Fibroblast of peridontal ligament (primary cell): Measurements from ENCODE around the gene RAN.
"Not testable (repeated sequence)": the region's sequence is repeated elsewhere in the genome, so short reads cannot be mapped to it uniquely, and the experiment has no call there.

Source experiments
- DNase-seq: peaks from one replicate; pipeline ENCODE4 v3.0.0-alpha.2; 2010; ENCODE audit errors: extremely low read depth

Gene RAN

GRCh38 chr12:130871286-130872178, at the start of gene RAN:
RAN (plus strand) TSS chr12:130872066; CDS start chr12:130872594, 528 bp downstream.
- peak; percentile 87 for DNase-seq

- DNase-seq = no peak
Measured at GRCh38 chr12:130825771-130826150, 46.1 kb upstream of the RAN start.

GRCh38 chr12:130826151-130826801, 45.6 kb upstream of the RAN start:
- peak; percentile 49 for DNase-seq

GRCh38 chr12:130827432-130827831, 44.4 kb upstream of the RAN start:
- peak; percentile 57 for DNase-seq

GRCh38 chr12:130828895-130829294, 43.0 kb upstream of the RAN start:
- DNase-seq = no peak

- no peak for DNase-seq
Measured at GRCh38 chr12:130829391-130830245, 42.2 kb upstream of the RAN start.

- no peak for DNase-seq
Measured at GRCh38 chr12:130830246-130830551, 41.7 kb upstream of the RAN start.

- DNase-seq = no peak
Measured at GRCh38 chr12:130831246-130831645, 40.6 kb upstream of the RAN start.

- no peak for DNase-seq
Measured at GRCh38 chr12:130831876-130832405, 39.9 kb upstream of the RAN start.

GRCh38 chr12:130832561-130833209, 39.2 kb upstream of the RAN start:
- peak; percentile 29 for DNase-seq

GRCh38 chr12:130835011-130835410, 36.9 kb upstream of the RAN start:
- no peak for DNase-seq

- no peak for DNase-seq
Measured at GRCh38 chr12:130835436-130835835, 36.4 kb upstream of the RAN start.

- peak; percentile 19 for DNase-seq
Measured at GRCh38 chr12:130838284-130838950, 33.4 kb upstream of the RAN start.

- peak; percentile 80 for DNase-seq
Measured at GRCh38 chr12:130838951-130839769, 32.7 kb upstream of the RAN start, which contains the start of gene STX2. STX2 (minus strand) TSS chr12:130839250; CDS start chr12:130839099, 151 bp downstream.

GRCh38 chr12:130839770-130840404, 32.0 kb upstream of the RAN start:
- no peak for DNase-seq

GRCh38 chr12:130846369-130846768, 25.5 kb upstream of the RAN start:
- peak; percentile 93 for DNase-seq

GRCh38 chr12:130847112-130847511, 24.8 kb upstream of the RAN start:
- DNase-seq = no peak

GRCh38 chr12:130848105-130848504, 23.8 kb upstream of the RAN start:
- DNase-seq = not testable (repeated sequence)

GRCh38 chr12:130848785-130849305, 23.0 kb upstream of the RAN start:
- not testable (repeated sequence) for DNase-seq
